ENCODE measurements around the gene IQCC.
"Not testable (repeated sequence)": the region's sequence is repeated elsewhere in the genome, so short reads cannot be mapped to it uniquely, and the experiment has no call there.

The IQCC gene

GRCh38 chr1:32205401-32206370 lies at the start of gene IQCC:
Gene IQCC, plus strand, starts transcription at chr1:32205671. Its CDS starts 11 bp downstream, at chr1:32205682.
- H3K4me3 ChIP-seq (ENCODE audit: low read depth, low read length), result peak within 1 kb of the TSS; percentile 81
- TF ChIP-seq CTCF (IDR thresholded peaks at IDR 0.05; ENCODE audit: low read depth, low read length), result peak; percentile 34
- no peaks in the 10 kb centered on the region for H3K9me3 ChIP-seq (ENCODE audit: severe bottlenecking)
- no peaks in the 10 kb centered on the region for H3K27me3 ChIP-seq (ENCODE audit: insufficient read depth, low read depth, severe bottlenecking)
- H3K36me3 ChIP-seq, result peaks cover 18% of the 10 kb centered on the region
- DNase-seq, result peak; percentile 95
- H3K27ac ChIP-seq, result peak within 1 kb of the TSS; percentile 81

GRCh38 chr1:32159189-32159588 lies 46.3 kb upstream of the IQCC start:
- peaks cover 90% of the 10 kb centered on the region for H3K36me3 ChIP-seq
- no peak overlapping the region for H3K27ac ChIP-seq
- no peak for DNase-seq
- H3K4me3 ChIP-seq (ENCODE audit: low read depth, low read length), result no peak overlapping the region
- no peaks in the 10 kb centered on the region for H3K9me3 ChIP-seq (ENCODE audit: severe bottlenecking)
- no peak for TF ChIP-seq CTCF (IDR thresholded peaks at IDR 0.05; ENCODE audit: low read depth, low read length)
- H3K27me3 ChIP-seq (ENCODE audit: insufficient read depth, low read depth, severe bottlenecking), result no peaks in the 10 kb centered on the region

- no peak for TF ChIP-seq CTCF (IDR thresholded peaks at IDR 0.05; ENCODE audit: low read depth, low read length)
- H3K27me3 ChIP-seq (ENCODE audit: insufficient read depth, low read depth, severe bottlenecking), result no peaks in the 10 kb centered on the region
- no peak overlapping the region for H3K4me3 ChIP-seq (ENCODE audit: low read depth, low read length)
- no peak for DNase-seq
- H3K27ac ChIP-seq, result no peak overlapping the region
- peaks cover 77% of the 10 kb centered on the region for H3K36me3 ChIP-seq
- H3K9me3 ChIP-seq (ENCODE audit: severe bottlenecking), result no peaks in the 10 kb centered on the region
Measured at GRCh38 chr1:32163405-32163804, 42.1 kb upstream of the IQCC start.

GRCh38 chr1:32165633-32166032 lies 39.8 kb upstream of the IQCC start:
- H3K9me3 ChIP-seq (ENCODE audit: severe bottlenecking); DNase-seq; H3K27ac ChIP-seq; H3K27me3 ChIP-seq (ENCODE audit: insufficient read depth, low read depth, severe bottlenecking); H3K4me3 ChIP-seq (ENCODE audit: low read depth, low read length): not testable (repeated sequence)
- H3K36me3 ChIP-seq, result peaks cover 76% of the 10 kb centered on the region

- no peak for DNase-seq
- Histone ChIP-seq H3K27ac (no peak overlapping the region), H3K27me3 (ENCODE audit: insufficient read depth, low read depth, severe bottlenecking) (no peaks in the 10 kb centered on the region), H3K36me3 (peaks cover 59% of the 10 kb centered on the region), H3K9me3 (ENCODE audit: severe bottlenecking) (no peaks in the 10 kb centered on the region), H3K4me3 (ENCODE audit: low read depth, low read length) (no peak overlapping the region)
- no peak for TF ChIP-seq CTCF (IDR thresholded peaks at IDR 0.05; ENCODE audit: low read depth, low read length)
Measured at GRCh38 chr1:32170991-32171390, 34.5 kb upstream of the IQCC start.

- Histone ChIP-seq H3K27me3 (ENCODE audit: insufficient read depth, low read depth, severe bottlenecking) (no peaks in the 10 kb centered on the region), H3K4me3 (ENCODE audit: low read depth, low read length) (no peak overlapping the region), H3K9me3 (ENCODE audit: severe bottlenecking) (no peaks in the 10 kb centered on the region), H3K27ac (no peak overlapping the region), H3K36me3 (peaks cover 45% of the 10 kb centered on the region)
- TF ChIP-seq CTCF (IDR thresholded peaks at IDR 0.05; ENCODE audit: low read depth, low read length), result no peak
- no peak for DNase-seq
Measured at GRCh38 chr1:32172621-32173245, 32.7 kb upstream of the IQCC start.

Measured in WERI-Rb-1 (cell line).